SU-DHL-6 (cell line): Measurements from ENCODE around the gene MNAT1.

Source experiments
- H2AFZ ChIP-seq: fragments of 200-600 bp; sonication (generic); 2 replicates; pipeline ENCODE4 v1.6.1; 2014; ENCODE audit warnings: low read depth, mild to moderate bottlenecking, moderate library complexity, mixed read lengths, antibody characterized with exemption, low read length; ENCODE audit not compliant: severe bottlenecking
- H3F3A ChIP-seq: fragments of 200-600 bp; shearing (Covaris generic); 2 replicates; pipeline ENCODE4 v1.6.0; 2016; ENCODE audit warnings: antibody characterized with exemption, mild to moderate bottlenecking; ENCODE audit not compliant: insufficient read depth
- H3K27ac ChIP-seq: fragments of 200-600 bp; sonication (generic); 2 replicates; pipeline ENCODE4 v1.5.1; 2016; ENCODE audit warnings: low read depth, mild to moderate bottlenecking, low read length, moderate library complexity, mixed read lengths
- H3K27me3 ChIP-seq: fragments of 200-600 bp; sonication (generic), shearing (Covaris generic); 2 replicates; pipeline ENCODE4 v1.6.0; 2014; ENCODE audit warnings: mild to moderate bottlenecking, low read length
- H3K36me3 ChIP-seq: fragments of 200-600 bp; sonication (generic); 2 replicates; pipeline ENCODE4 v1.6.1; 2014; ENCODE audit warnings: mild to moderate bottlenecking, low read length, mixed read lengths
- H3K4me2 ChIP-seq: fragments of 300-600, 200-600 bp; shearing (Covaris generic), sonication (generic); 2 replicates; pipeline ENCODE4 v1.6.0; 2014; ENCODE audit warnings: low read length, low read depth, mild to moderate bottlenecking; ENCODE audit not compliant: poor library complexity, severe bottlenecking
- H3K4me3 ChIP-seq: fragments of 200-600 bp; sonication (generic); 2 replicates; pipeline ENCODE4 v1.5.1; 2014; ENCODE audit warnings: antibody characterized with exemption, low read length, mild to moderate bottlenecking, mixed read lengths; ENCODE audit not compliant: insufficient read depth, poor library complexity, severe bottlenecking
- H3K79me2 ChIP-seq: fragments of 200-600 bp; sonication (generic); 2 replicates; pipeline ENCODE4 v1.6.1; 2014; ENCODE audit warnings: mild to moderate bottlenecking, low read length, moderate library complexity; ENCODE audit not compliant: insufficient read depth
- H3K9ac ChIP-seq: fragments of 200-600 bp; sonication (generic); 2 replicates; pipeline ENCODE4 v1.7.0; 2014; ENCODE audit warnings: mild to moderate bottlenecking, low read length
- H3K9me2 ChIP-seq: fragments of 200-600 bp; sonication (generic); replicated peaks from 2 replicates; pipeline ENCODE4 v1.6.1; 2014; ENCODE audit warnings: low read length; ENCODE audit not compliant: insufficient read depth
- H3K9me3 ChIP-seq: fragments of 200-600 bp; sonication (generic); 2 replicates; pipeline ENCODE4 v1.6.1; 2014; ENCODE audit warnings: low read length, mixed read lengths; ENCODE audit not compliant: insufficient read depth
- H4K20me1 ChIP-seq: fragments of 200-600 bp; sonication (generic); 2 replicates; pipeline ENCODE4 v1.6.1; 2014; ENCODE audit warnings: low read depth, mild to moderate bottlenecking, antibody characterized with exemption, low read length, moderate library complexity, mixed read lengths
- CTCF ChIP-seq: fragments of 200-600 bp; sonication (generic); IDR thresholded peaks from one replicate; pipeline ENCODE4 v1.5.1; 2017; ENCODE audit warnings: antibody characterized with exemption, mild to moderate bottlenecking, low read length, moderate library complexity; ENCODE audit not compliant: insufficient read depth, poor library complexity, severe bottlenecking
- EZH2phosphoT487 ChIP-seq: fragments of 200-600 bp; sonication (generic), shearing (Covaris generic); conservative IDR thresholded peaks from 2 replicates; pipeline ENCODE4 v1.6.1; 2018; ENCODE audit warnings: mild to moderate bottlenecking, antibody characterized with exemption, low read length, moderate library complexity, mixed read lengths

MNAT1 gene

DNA sequence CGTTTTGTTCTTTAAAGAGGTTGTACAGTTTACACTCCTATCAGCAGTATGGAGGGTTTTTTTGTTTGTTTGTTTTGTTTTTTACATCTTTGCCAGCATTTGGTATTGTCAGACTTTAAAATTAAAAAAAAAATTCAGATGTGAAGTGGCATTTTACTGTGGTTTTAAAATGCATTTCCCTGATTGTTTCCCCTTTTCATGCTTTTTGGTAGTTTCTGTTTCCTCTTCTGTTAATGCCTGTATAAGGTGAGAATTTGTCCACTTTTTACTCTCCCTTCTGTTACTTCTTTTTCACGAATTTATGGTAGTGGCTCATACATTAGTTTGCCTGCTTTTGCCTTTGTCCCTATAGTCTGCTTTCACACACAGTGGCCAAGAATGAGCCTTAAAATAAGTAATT lies 36.6 kb downstream of the MNAT1 start:
- H3K27me3 ChIP-seq, result no peaks in the 10 kb centered on the region
- peaks cover 6% of the 10 kb centered on the region; the same call in 1 of the 2 replicates for H4K20me1 ChIP-seq
- peak overlapping the region; percentile 27 for H3K4me2 ChIP-seq
- no peak overlapping the region for H3K4me3 ChIP-seq
- H3K79me2 ChIP-seq, result peaks cover 7% of the 10 kb centered on the region; the same call in 1 of the 2 replicates
- no peaks in the 10 kb centered on the region for H3F3A ChIP-seq
- H3K9me2 ChIP-seq, result no peaks in the 10 kb centered on the region
- no peak overlapping the region for H3K27ac ChIP-seq
- H2AFZ ChIP-seq, result no peak overlapping the region
- H3K36me3 ChIP-seq, result no peaks in the 10 kb centered on the region; the same call in 1 of the 2 replicates
- no peak for TF ChIP-seq EZH2phosphoT487
- TF ChIP-seq CTCF, result no peak
- no peak overlapping the region for H3K9ac ChIP-seq
- H3K9me3 ChIP-seq, result no peaks in the 10 kb centered on the region

- no peaks in the 10 kb centered on the region for H3K9me2 ChIP-seq
- H3K4me3 ChIP-seq, result no peak overlapping the region
- TF ChIP-seq EZH2phosphoT487 (no peak), CTCF (no peak)
- no peaks in the 10 kb centered on the region for H3K27me3 ChIP-seq
- H2AFZ ChIP-seq, result no peak overlapping the region
- no peak overlapping the region for H3K4me2 ChIP-seq
- no peak overlapping the region for H3K9ac ChIP-seq
- peaks cover 7% of the 10 kb centered on the region; the same call in 1 of the 2 replicates for H3K79me2 ChIP-seq
- H3F3A ChIP-seq, result no peaks in the 10 kb centered on the region
- H4K20me1 ChIP-seq, result peaks cover 12% of the 10 kb centered on the region; the same call in 1 of the 2 replicates
- no peaks in the 10 kb centered on the region for H3K36me3 ChIP-seq
- no peaks in the 10 kb centered on the region for H3K9me3 ChIP-seq
- no peak overlapping the region for H3K27ac ChIP-seq
Measured at GRCh38 chr14:60773558-60773957, 39.0 kb downstream of the MNAT1 start.

DNA sequence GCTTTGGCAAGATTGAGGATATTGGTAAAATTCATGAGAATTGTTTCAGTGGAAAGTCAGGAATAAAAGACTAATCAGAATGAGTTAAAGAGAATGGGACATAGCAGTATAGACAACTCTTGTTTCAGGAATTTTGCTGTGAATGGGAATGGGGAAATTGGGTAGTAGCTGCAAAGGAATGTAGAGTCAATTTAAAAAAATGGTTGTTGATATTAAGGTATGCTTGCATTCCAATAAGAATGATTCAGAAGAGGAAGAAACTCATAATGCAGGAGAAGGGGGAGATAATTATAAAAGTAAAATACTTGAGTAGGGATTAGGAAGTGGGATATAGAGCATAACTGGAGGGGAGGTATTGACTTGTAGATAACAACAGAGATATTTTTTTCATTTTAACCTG lies 40.7 kb downstream of the MNAT1 start:
- Histone ChIP-seq H3K27me3 (no peaks in the 10 kb centered on the region), H3K9me3 (no peaks in the 10 kb centered on the region), H3K4me2 (no peak overlapping the region), H3F3A (no peaks in the 10 kb centered on the region), H3K9me2 (no peaks in the 10 kb centered on the region), H3K27ac (no peak overlapping the region), H3K4me3 (no peak overlapping the region), H3K36me3 (no peaks in the 10 kb centered on the region), H4K20me1 (peaks cover 12% of the 10 kb centered on the region; the same call in 1 of the 2 replicates), H3K9ac (no peak overlapping the region), H2AFZ (no peak overlapping the region), H3K79me2 (peaks cover 7% of the 10 kb centered on the region; the same call in 1 of the 2 replicates)
- TF ChIP-seq EZH2phosphoT487, result no peak
- TF ChIP-seq CTCF, result no peak
